Muscle layer of duodenum (tissue), 2 donors: ENCODE data around the gene DLG2.

ENCODE experiments used
- H3K27ac ChIP-seq: one replicate; pipeline ENCODE4 v1.7.0; 2013; ENCODE audit warnings: mild to moderate bottlenecking, low read length
- H3K27me3 ChIP-seq: one replicate; pipeline ENCODE4 v1.7.0; 2013; ENCODE audit warnings: low read depth, mild to moderate bottlenecking, control low read depth, low read length
- H3K36me3 ChIP-seq, 2 donors: one replicate each; pipeline ENCODE4 v1.7.0; 2013; ENCODE audit warnings: low read length in 2 of 2, control low read depth in 1 of 2, mild to moderate bottlenecking in 1 of 2; ENCODE audit not compliant: insufficient read depth in 2 of 2, control insufficient read depth in 1 of 2
- H3K4me1 ChIP-seq, 2 donors: one replicate each; pipeline ENCODE4 v1.7.0; 2013; ENCODE audit warnings: low read length in 2 of 2, mild to moderate bottlenecking in 2 of 2, control low read depth in 1 of 2, moderate library complexity in 1 of 2; ENCODE audit not compliant: insufficient read depth in 2 of 2, control insufficient read depth in 1 of 2
- H3K4me3 ChIP-seq, 2 donors: one replicate each; pipeline ENCODE4 v1.7.0; 2013; ENCODE audit warnings: low read length in 2 of 2, low read depth in 1 of 2, mild to moderate bottlenecking in 1 of 2
- H3K9me3 ChIP-seq, 2 donors: one replicate each; pipeline ENCODE4 v1.7.0; 2013; ENCODE audit warnings: low read length in 2 of 2, control low read depth in 1 of 2, mild to moderate bottlenecking in 1 of 2; ENCODE audit not compliant: control insufficient read depth in 1 of 2
- donor health status: healthy.

Gene DLG2

GRCh38 chr11:85540635-85541205 lies 86.4 kb downstream of the DLG2 start:
- Histone ChIP-seq H3K4me3 (no peak overlapping the region), H3K27ac (no peak overlapping the region), H3K27me3 (no peaks in the 10 kb centered on the region), H3K9me3 (peaks cover 0 to 2% of the 10 kb centered on the region in 2 donors), H3K36me3 (peaks cover 0 to 10% of the 10 kb centered on the region in 2 donors), H3K4me1 (no peaks in the 10 kb centered on the region)

GRCh38 chr11:85540181-85540580 lies 87.0 kb downstream of the DLG2 start:
- Histone ChIP-seq H3K27ac (no peak overlapping the region), H3K4me3 (no peak overlapping the region), H3K4me1 (no peaks in the 10 kb centered on the region), H3K27me3 (no peaks in the 10 kb centered on the region), H3K36me3 (peaks cover 0 to 10% of the 10 kb centered on the region in 2 donors), H3K9me3 (peaks cover 0 to 2% of the 10 kb centered on the region in 2 donors)

GRCh38 chr11:85539740-85540139 lies 87.4 kb downstream of the DLG2 start:
- H3K27me3 ChIP-seq, result no peaks in the 10 kb centered on the region
- no peak overlapping the region for H3K4me3 ChIP-seq
- no peaks in the 10 kb centered on the region for H3K4me1 ChIP-seq
- peaks cover 0 to 2% of the 10 kb centered on the region in 2 donors for H3K9me3 ChIP-seq
- no peak overlapping the region for H3K27ac ChIP-seq
- peaks cover 0 to 10% of the 10 kb centered on the region in 2 donors for H3K36me3 ChIP-seq

- peaks cover 0 to 4% of the 10 kb centered on the region in 2 donors for H3K9me3 ChIP-seq
- no peak overlapping the region for H3K4me3 ChIP-seq
- H3K4me1 ChIP-seq, result no peaks in the 10 kb centered on the region
- H3K27ac ChIP-seq, result no peak overlapping the region
- no peaks in the 10 kb centered on the region for H3K27me3 ChIP-seq
- peaks cover 0 to 10% of the 10 kb centered on the region in 2 donors for H3K36me3 ChIP-seq
Observed at GRCh38 chr11:85539029-85539689, 88.0 kb downstream of the DLG2 start.

GRCh38 chr11:85536438-85536837 lies 90.7 kb downstream of the DLG2 start:
- no peak overlapping the region for H3K4me3 ChIP-seq
- H3K4me1 ChIP-seq, result no peaks in the 10 kb centered on the region
- H3K27me3 ChIP-seq, result no peaks in the 10 kb centered on the region
- no peak overlapping the region for H3K27ac ChIP-seq
- peaks cover 0 to 4% of the 10 kb centered on the region in 2 donors for H3K9me3 ChIP-seq
- peaks cover 0 to 10% of the 10 kb centered on the region in 2 donors for H3K36me3 ChIP-seq

- Histone ChIP-seq H3K9me3 (peaks cover 0 to 4% of the 10 kb centered on the region in 2 donors), H3K36me3 (peaks cover 0 to 10% of the 10 kb centered on the region in 2 donors), H3K4me1 (no peaks in the 10 kb centered on the region), H3K4me3 (no peak overlapping the region), H3K27ac (no peak overlapping the region), H3K27me3 (no peaks in the 10 kb centered on the region)
Observed at GRCh38 chr11:85534806-85535205, 92.3 kb downstream of the DLG2 start.

GRCh38 chr11:85531191-85531897 lies 95.8 kb downstream of the DLG2 start:
- Histone ChIP-seq H3K9me3 (peaks cover 0 to 4% of the 10 kb centered on the region in 2 donors), H3K27ac (no peak overlapping the region), H3K27me3 (no peaks in the 10 kb centered on the region), H3K36me3 (no peaks in the 10 kb centered on the region), H3K4me1 (no peaks in the 10 kb centered on the region), H3K4me3 (no peak overlapping the region)

- H3K27me3 ChIP-seq, result no peaks in the 10 kb centered on the region
- H3K9me3 ChIP-seq, result peaks cover 0 to 4% of the 10 kb centered on the region in 2 donors
- no peak overlapping the region for H3K27ac ChIP-seq
- no peak overlapping the region for H3K4me3 ChIP-seq
- no peaks in the 10 kb centered on the region for H3K4me1 ChIP-seq
- H3K36me3 ChIP-seq, result no peaks in the 10 kb centered on the region
Observed at GRCh38 chr11:85530634-85531033, 96.5 kb downstream of the DLG2 start.

GRCh38 chr11:85526564-85526963 lies 100.6 kb downstream of the DLG2 start:
- H3K4me3 ChIP-seq, result no peak overlapping the region
- peaks cover 0 to 4% of the 10 kb centered on the region in 2 donors for H3K9me3 ChIP-seq
- no peaks in the 10 kb centered on the region for H3K36me3 ChIP-seq
- no peaks in the 10 kb centered on the region for H3K27me3 ChIP-seq
- no peaks in the 10 kb centered on the region for H3K4me1 ChIP-seq
- no peak overlapping the region for H3K27ac ChIP-seq

- H3K27ac ChIP-seq, result no peak overlapping the region
- no peak overlapping the region for H3K4me3 ChIP-seq
- no peaks in the 10 kb centered on the region for H3K36me3 ChIP-seq
- H3K9me3 ChIP-seq, result peaks cover 0 to 4% of the 10 kb centered on the region in 2 donors
- no peaks in the 10 kb centered on the region for H3K27me3 ChIP-seq
- no peaks in the 10 kb centered on the region for H3K4me1 ChIP-seq
Observed at GRCh38 chr11:85525686-85526085, 101.5 kb downstream of the DLG2 start.

- Histone ChIP-seq H3K27ac (no peak overlapping the region), H3K4me1 (no peaks in the 10 kb centered on the region), H3K27me3 (no peaks in the 10 kb centered on the region), H3K9me3 (peaks cover 0 to 13% of the 10 kb centered on the region in 2 donors), H3K4me3 (no peak overlapping the region), H3K36me3 (no peaks in the 10 kb centered on the region)
Observed at GRCh38 chr11:85517272-85517671, 109.9 kb downstream of the DLG2 start.
